ENCODE results near the gene NEU4. TPM values are rescaled to one million over a fixed set of nuclear protein-coding genes. Genes with fewer than 3 reads are reported as not detected.

Gene NEU4
- total RNA-seq, 1 experiment from 2014 or later, result 10.0 TPM

GRCh38 chr2:241795021-241795999 lies 13.7 kb upstream of the NEU4 start:
- DNase-seq (ENCODE audit: low read depth, low spot score), result no peak
- no peak for ATAC-seq
- Histone ChIP-seq H3K27me3 (ENCODE audit: control insufficient read depth, insufficient read depth, low read length) (no peaks in the 10 kb centered on the region), H3K36me3 (ENCODE audit: control insufficient read depth, insufficient read depth, low read length) (no peaks in the 10 kb centered on the region), H3K9me3 (ENCODE audit: control insufficient read depth, insufficient read depth, low read depth, low read length) (no peaks in the 10 kb centered on the region), H3K4me3 (ENCODE audit: low read depth in 2 of 2, low read length in 2 of 2) (no peak overlapping the region), H3K27ac (ENCODE audit: low read length) (no peak overlapping the region), H3K4me1 (ENCODE audit: control insufficient read depth, insufficient read depth, low read length) (no peaks in the 10 kb centered on the region)
- in situ Hi-C loops (cut with HindIII; ENCODE audit: low pct_unique_long_range_greater_than_20kb, low sequenced_read_pairs), result no loop called here
- POLR2A ChIA-PET, result no interaction called here
- TF ChIP-seq POLR2AphosphoS5 (IDR thresholded peaks at IDR 0.05; ENCODE audit: low read depth, low read length) (no peak), CTCF (IDR thresholded peaks at IDR 0.05) (no peak), REST (IDR thresholded peaks at IDR 0.05; ENCODE audit: insufficient read depth in 1 of 2, low read depth in 2 of 2, low read length in 1 of 2) (no peak), SIN3A (IDR thresholded peaks at IDR 0.05; ENCODE audit: borderline replicate concordance, insufficient read depth, low read depth, low read length) (no peak)
- no TSS peak for BruUV-seq (replicated peaks)
- CTCF ChIA-PET, result no interaction called here
- intact Hi-C loops (cut with micrococcal nuclease; ENCODE audit: unreplicated experiment), result no loop called here

GRCh38 chr2:241796209-241796608 lies 12.8 kb upstream of the NEU4 start:
- DNase-seq (ENCODE audit: low read depth, low spot score) (no peak), ATAC-seq (no peak)
- POLR2A ChIA-PET, result no interaction called here
- BruUV-seq (replicated peaks), result no TSS peak
- CTCF ChIA-PET, result interaction anchor here (0.6 kb wide), 1 partner anchor 63 kb away, joined by 6 read pairs; no protein-coding TSS in a partner anchor
- H3K36me3 ChIP-seq (ENCODE audit: control insufficient read depth, insufficient read depth, low read length), result no peaks in the 10 kb centered on the region
- intact Hi-C loops (cut with micrococcal nuclease; ENCODE audit: unreplicated experiment), result no loop called here
- in situ Hi-C loops (cut with HindIII; ENCODE audit: low pct_unique_long_range_greater_than_20kb, low sequenced_read_pairs), result no loop called here
- no peaks in the 10 kb centered on the region for H3K4me1 ChIP-seq (ENCODE audit: control insufficient read depth, insufficient read depth, low read length)
- no peaks in the 10 kb centered on the region for H3K9me3 ChIP-seq (ENCODE audit: control insufficient read depth, insufficient read depth, low read depth, low read length)
- H3K27me3 ChIP-seq (ENCODE audit: control insufficient read depth, insufficient read depth, low read length), result no peaks in the 10 kb centered on the region
- H3K27ac ChIP-seq (ENCODE audit: low read length), result no peak overlapping the region
- TF ChIP-seq REST (IDR thresholded peaks at IDR 0.05; ENCODE audit: insufficient read depth in 1 of 2, low read depth in 2 of 2, low read length in 1 of 2), result no peak
- TF ChIP-seq TCF7L2 (IDR thresholded peaks at IDR 0.05; ENCODE audit: low read depth, low read length), result no peak
- TF ChIP-seq SIN3A (IDR thresholded peaks at IDR 0.05; ENCODE audit: borderline replicate concordance, insufficient read depth, low read depth, low read length), result no peak
- no peak for TF ChIP-seq CTCF (IDR thresholded peaks at IDR 0.05)
- no peak for TF ChIP-seq POLR2AphosphoS5 (IDR thresholded peaks at IDR 0.05; ENCODE audit: low read depth, low read length)
- no peak overlapping the region for H3K4me3 ChIP-seq (ENCODE audit: low read depth in 2 of 2, low read length in 2 of 2)

Data from Panc1 (cell line).